K562 (cell line): ENCODE results near the gene TRMT2A. TPM values are rescaled to one million over a fixed set of nuclear protein-coding genes. Genes with fewer than 3 reads are reported as not detected.

Experiments used
- ARID3B ChIP-seq: fragments of 250-450 bp; sonication (Bioruptor Pico); IDR thresholded peaks from 2 replicates; pipeline ENCODE4 v1.4.0; 2020; ENCODE audit warnings: borderline replicate concordance
- CBX1 ChIP-seq: sonication (generic); IDR thresholded peaks from 2 replicates; pipeline ENCODE4 v1.6.1; 2016; ENCODE audit warnings: antibody characterized with exemption, low read depth, mild to moderate bottlenecking
- EGR1 ChIP-seq: fragments of 450-650 bp; conservative IDR thresholded peaks from 2 replicates; pipeline ENCODE4 v1.6.1; 2017; ENCODE audit warnings: mild to moderate bottlenecking
- FIP1L1 ChIP-seq: fragments of 200-400 bp; formaldehyde crosslinking; IDR thresholded peaks from 2 replicates; pipeline ENCODE4 v1.6.1; 2018; ENCODE audit warnings: mild to moderate bottlenecking, low read depth, low read length; ENCODE audit not compliant: poor library complexity, severe bottlenecking
- GTF2F1 ChIP-seq: IDR thresholded peaks from 2 replicates; pipeline ENCODE4 v1.6.1; 2011; ENCODE audit warnings: low read depth, low read length, improper control_type of control experiment
- JUNB ChIP-seq: fragments of 450-650 bp; formaldehyde crosslinking; conservative IDR thresholded peaks from 2 replicates; pipeline ENCODE4 v1.4.0; 2020; ENCODE audit warnings: mild to moderate bottlenecking
- KDM2B ChIP-seq: fragments of 250-450 bp; sonication (Bioruptor Pico); IDR thresholded peaks from 2 replicates; pipeline ENCODE4 v1.8.0; 2021; ENCODE audit warnings: mild to moderate bottlenecking, moderate library complexity
- MTF1 ChIP-seq: fragments of 250-450 bp; sonication (Bioruptor Pico); IDR thresholded peaks from 2 replicates; pipeline ENCODE4 v1.9.0; 2021; ENCODE audit warnings: moderate library complexity, mild to moderate bottlenecking, inconsistent platforms, borderline replicate concordance
- NRF1 ChIP-seq, 2 experiments: fragments of 450-650 bp; IDR thresholded peaks in 1 of 2; conservative IDR thresholded peaks in 1 of 2; 2 replicates each; pipeline ENCODE4 v1.6.1; 2014; ENCODE audit warnings: mild to moderate bottlenecking in 2 of 2
- OTX1 ChIP-seq: fragments of 450-650 bp; formaldehyde crosslinking; IDR thresholded peaks from 2 replicates; pipeline ENCODE4 v1.4.0; 2022; ENCODE audit warnings: mild to moderate bottlenecking
- PHF20 ChIP-seq: fragments of 450-650 bp; IDR thresholded peaks from 2 replicates; pipeline ENCODE4 v1.6.1; 2018; ENCODE audit not compliant: partially characterized antibody
- RCOR1 ChIP-seq, 2 experiments: IDR thresholded peaks; 2 replicates each; pipeline ENCODE4 v1.6.1; 2012; ENCODE audit warnings: low read depth in 2 of 2, low read length in 2 of 2, borderline replicate concordance in 1 of 2, improper control_type of control experiment in 1 of 2
- TAF15 ChIP-seq: fragments of 200-400 bp; formaldehyde crosslinking; IDR thresholded peaks from 2 replicates; pipeline ENCODE4 v1.6.1; 2017; ENCODE audit warnings: mild to moderate bottlenecking, low read depth, low read length, moderate library complexity
- ZBTB34 ChIP-seq: fragments of 250-450 bp; sonication (Bioruptor Pico); IDR thresholded peaks from 2 replicates; pipeline ENCODE4 v1.8.0; 2021; ENCODE audit warnings: mild to moderate bottlenecking, moderate library complexity
- ZBTB49 ChIP-seq: sonication (generic); formaldehyde crosslinking; IDR thresholded peaks from 2 replicates; pipeline ENCODE4 v1.8.0; 2022; ENCODE audit warnings: missing genetic modification reagents, mild to moderate bottlenecking, borderline replicate concordance
- ZNF280A ChIP-seq: fragments of 450-650 bp; IDR thresholded peaks from 2 replicates; pipeline ENCODE4 v1.6.1; 2018; ENCODE audit warnings: mild to moderate bottlenecking, low read depth; ENCODE audit not compliant: partially characterized antibody
- polyA plus RNA-seq, 8 experiments: library from polyadenylated mRNA; depleted of rRNA in 4 of 8; stranded (reverse) in 5 of 8; unstranded in 3 of 8; fragments of >200 nt; fragmentation: Nextera tagmentation in 2 of 8; fragmentation: Illumina TruSeq in 1 of 8; extraction: Ambion mirVana in 2 of 8; extraction: Trizol in 1 of 8; gene quantifications; 2 replicates each; pipeline versions ENCODE4 v1.2.1 to v1.2.3, GENCODE V29; 2011 to 2014; ENCODE audit warnings: inconsistent platforms in 1 of 8, missing spikeins in 1 of 8
- total RNA-seq, 7 experiments: library from RNA; depleted of rRNA in 6 of 7; stranded (reverse); fragments of >200 nt in 6 of 7; fragmentation: Illumina TruSeq in 2 of 7; extraction: Trizol in 2 of 7; gene quantifications; 2 replicates each; pipeline versions ENCODE4 v1.2.1 to v1.2.3, GENCODE V29; 2011 to 2021; ENCODE audit warnings: low replicate concordance in 1 of 7
- TF ChIP-seq, protein P1 (sequence below), 2 experiments: fragments of 450-650 bp; conservative IDR thresholded peaks; 2 replicates each; pipeline ENCODE4 v1.6.1; 2017; ENCODE audit warnings: mild to moderate bottlenecking in 2 of 2, moderate library complexity in 2 of 2

The TRMT2A gene
- total and polyA plus RNA-seq, 9 of the 15 experiments (the other 6 are each of a cell fraction or from before 2014, with no cell fraction given), result 1.6 to 265 (median 140) TPM

- TF ChIP-seq, protein P1, sequence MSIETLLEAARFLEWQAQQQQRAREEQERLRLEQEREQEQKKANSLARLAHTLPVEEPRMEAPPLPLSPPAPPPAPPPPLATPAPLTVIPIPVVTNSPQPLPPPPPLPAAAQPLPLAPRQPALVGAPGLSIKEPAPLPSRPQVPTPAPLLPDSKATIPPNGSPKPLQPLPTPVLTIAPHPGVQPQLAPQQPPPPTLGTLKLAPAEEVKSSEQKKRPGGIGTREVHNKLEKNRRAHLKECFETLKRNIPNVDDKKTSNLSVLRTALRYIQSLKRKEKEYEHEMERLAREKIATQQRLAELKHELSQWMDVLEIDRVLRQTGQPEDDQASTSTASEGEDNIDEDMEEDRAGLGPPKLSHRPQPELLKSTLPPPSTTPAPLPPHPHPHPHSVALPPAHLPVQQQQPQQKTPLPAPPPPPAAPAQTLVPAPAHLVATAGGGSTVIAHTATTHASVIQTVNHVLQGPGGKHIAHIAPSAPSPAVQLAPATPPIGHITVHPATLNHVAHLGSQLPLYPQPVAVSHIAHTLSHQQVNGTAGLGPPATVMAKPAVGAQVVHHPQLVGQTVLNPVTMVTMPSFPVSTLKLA (conservative IDR thresholded peaks at IDR 0.05), result peak in 1 of 2 experiments; percentile 75; a peak in 2 of 4 replicates
- TF ChIP-seq TAF15, result no peak; the same call in none of the 2 replicates
- peak; percentile 82 for TF ChIP-seq FIP1L1
- peak; percentile 97 for TF ChIP-seq KDM2B (CRISPR knock-in tag)
- peak; percentile 66 for TF ChIP-seq PHF20
- TF ChIP-seq RCOR1 (IDR thresholded peaks at IDR 0.05; ENCODE audit: borderline replicate concordance in 1 of 2, low read depth in 2 of 2, low read length in 2 of 2), result 0 out of 4 replicates have a peak, but pooled peaks of 1 of the 2 experiments have one; percentile 15
- 0 out of 2 replicates have a peak, but pooled peaks have one; percentile 36 for TF ChIP-seq OTX1 (CRISPR knock-in tag)
- no peak for TF ChIP-seq ZBTB49 (CRISPR knock-in tag)
- no peak for TF ChIP-seq JUNB (CRISPR knock-in tag)
- 0 out of 2 replicates have a peak, but pooled peaks have one; percentile 7 for TF ChIP-seq CBX1
- TF ChIP-seq ARID3B (CRISPR knock-in tag), result peak; percentile 90
- TF ChIP-seq NRF1 (conservative IDR thresholded peaks at IDR 0.05 in 1 of 2, IDR thresholded peaks at IDR 0.05 in 1 of 2), result peak; percentile 49 to 61; a peak in 2 of 4 replicates
- TF ChIP-seq GTF2F1, result peak; percentile 45; the same call in 1 of the 2 replicates
- 0 out of 2 replicates have a peak, but pooled peaks have one; percentile 18 for TF ChIP-seq MTF1 (CRISPR knock-in tag)
- 0 out of 2 replicates have a peak, but pooled peaks have one; percentile 22 for TF ChIP-seq ZBTB34 (CRISPR knock-in tag)
- TF ChIP-seq ZNF280A, result no peak
- peak; percentile 23 for TF ChIP-seq EGR1
Observed at GRCh38 chr22:20130731-20131596, 13.9 kb upstream of the TRMT2A start (continued).
